Measurements from ENCODE around the gene RGS17. TPM values are rescaled to one million over a fixed set of nuclear protein-coding genes. Genes with fewer than 3 reads are reported as not detected.
"Not testable (repeated sequence)": the region's sequence is repeated elsewhere in the genome, so short reads cannot be mapped to it uniquely, and the experiment has no call there.

Gene RGS17
- total RNA-seq, 1 donor = 1.3 TPM

DNA sequence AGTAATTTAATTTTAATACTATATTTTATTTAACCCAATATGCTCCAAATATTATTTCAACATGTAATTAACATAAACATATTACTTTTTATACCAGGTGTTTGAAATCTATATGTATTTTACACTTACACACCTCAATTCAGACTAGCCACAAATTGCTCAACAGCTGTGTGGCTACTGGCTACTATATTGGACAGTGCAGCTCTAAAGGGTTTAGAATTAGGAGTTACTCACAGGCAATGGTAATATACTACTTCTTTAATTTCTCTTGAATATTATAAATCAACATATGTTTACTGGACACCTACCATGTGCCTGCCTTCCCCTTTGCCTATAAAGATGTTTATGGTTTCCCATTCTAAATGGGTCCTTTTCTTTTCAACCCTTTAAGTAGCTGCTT lies 130.8 kb downstream of the RGS17 start:
- DNase-seq (ENCODE audit: low read depth) = no peak
- TF ChIP-seq, protein P1, sequence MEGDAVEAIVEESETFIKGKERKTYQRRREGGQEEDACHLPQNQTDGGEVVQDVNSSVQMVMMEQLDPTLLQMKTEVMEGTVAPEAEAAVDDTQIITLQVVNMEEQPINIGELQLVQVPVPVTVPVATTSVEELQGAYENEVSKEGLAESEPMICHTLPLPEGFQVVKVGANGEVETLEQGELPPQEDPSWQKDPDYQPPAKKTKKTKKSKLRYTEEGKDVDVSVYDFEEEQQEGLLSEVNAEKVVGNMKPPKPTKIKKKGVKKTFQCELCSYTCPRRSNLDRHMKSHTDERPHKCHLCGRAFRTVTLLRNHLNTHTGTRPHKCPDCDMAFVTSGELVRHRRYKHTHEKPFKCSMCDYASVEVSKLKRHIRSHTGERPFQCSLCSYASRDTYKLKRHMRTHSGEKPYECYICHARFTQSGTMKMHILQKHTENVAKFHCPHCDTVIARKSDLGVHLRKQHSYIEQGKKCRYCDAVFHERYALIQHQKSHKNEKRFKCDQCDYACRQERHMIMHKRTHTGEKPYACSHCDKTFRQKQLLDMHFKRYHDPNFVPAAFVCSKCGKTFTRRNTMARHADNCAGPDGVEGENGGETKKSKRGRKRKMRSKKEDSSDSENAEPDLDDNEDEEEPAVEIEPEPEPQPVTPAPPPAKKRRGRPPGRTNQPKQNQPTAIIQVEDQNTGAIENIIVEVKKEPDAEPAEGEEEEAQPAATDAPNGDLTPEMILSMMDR (IDR thresholded peaks at IDR 0.05; ENCODE audit: insufficient read depth, low read depth, low read length) = no peak
- peak overlapping the region; percentile 10 for H3K4me3 ChIP-seq (ENCODE audit: low read depth, low read length)

DNA sequence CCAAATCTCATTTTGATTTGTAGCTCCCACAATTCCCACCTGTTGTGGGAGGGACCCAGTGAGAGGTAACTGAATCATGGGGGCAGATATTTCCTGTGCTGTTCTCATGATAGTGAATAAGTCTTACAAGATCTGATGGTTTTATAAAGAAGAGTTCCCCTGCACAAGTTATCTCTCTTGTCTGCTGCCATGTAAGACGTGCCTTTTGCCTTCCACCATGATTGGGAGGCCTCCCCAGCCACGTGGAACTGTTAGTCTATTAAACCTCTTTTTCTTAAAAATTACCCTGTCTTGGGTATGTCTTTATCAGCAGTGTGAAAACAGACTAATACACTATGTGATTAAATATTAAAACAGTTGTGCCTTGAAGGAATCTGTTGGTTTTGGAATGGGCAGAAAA lies 131.5 kb downstream of the RGS17 start:
- DNase-seq (ENCODE audit: low read depth); H3K4me3 ChIP-seq (ENCODE audit: low read depth, low read length): not testable (repeated sequence)

DNA sequence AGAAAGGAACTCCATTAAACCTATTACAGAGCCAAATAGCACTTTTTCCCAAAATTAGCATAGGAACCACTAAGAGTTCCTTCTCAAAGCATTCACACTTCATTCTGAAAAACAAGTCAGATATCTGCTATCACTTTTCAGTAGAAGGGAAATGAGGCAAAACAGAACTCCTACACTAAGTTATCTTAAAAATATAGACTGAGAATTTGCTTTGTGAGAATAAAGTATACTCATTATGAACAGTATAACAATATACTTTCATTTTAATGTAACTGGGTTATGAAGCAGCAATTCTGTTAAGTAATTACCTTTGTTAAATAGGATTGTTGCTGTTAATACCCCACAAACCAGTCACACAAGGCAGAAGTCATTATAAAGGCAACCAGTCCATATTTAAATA lies 137.2 kb downstream of the RGS17 start:
- DNase-seq (ENCODE audit: low read depth) = no peak
- TF ChIP-seq, protein P1 (IDR thresholded peaks at IDR 0.05; ENCODE audit: insufficient read depth, low read depth, low read length) = no peak
- H3K4me3 ChIP-seq (ENCODE audit: low read depth, low read length) = no peak overlapping the region

DNA sequence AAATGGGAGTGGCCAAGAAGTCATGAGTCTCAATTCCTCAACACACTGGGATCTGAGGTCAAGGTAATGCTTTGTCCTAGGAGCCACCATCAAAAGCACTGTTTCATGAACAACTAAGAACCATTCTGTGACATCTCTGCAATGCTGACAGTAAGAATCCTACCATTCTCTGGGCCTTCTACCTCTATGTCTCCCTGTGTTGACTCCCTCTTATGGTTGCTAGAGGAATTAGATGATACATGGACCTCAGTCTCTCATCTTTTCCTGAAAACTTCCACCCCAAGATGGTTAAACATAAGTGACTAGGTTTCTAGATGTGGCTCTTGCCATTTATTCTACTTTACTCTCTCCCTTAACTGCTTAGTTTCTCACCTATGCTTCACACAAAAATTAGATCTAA lies 137.7 kb downstream of the RGS17 start:
- TF ChIP-seq, protein P1 (IDR thresholded peaks at IDR 0.05; ENCODE audit: insufficient read depth, low read depth, low read length) = peak; percentile 27
- no peak overlapping the region for H3K4me3 ChIP-seq (ENCODE audit: low read depth, low read length)
- DNase-seq (ENCODE audit: low read depth) = no peak

DNA sequence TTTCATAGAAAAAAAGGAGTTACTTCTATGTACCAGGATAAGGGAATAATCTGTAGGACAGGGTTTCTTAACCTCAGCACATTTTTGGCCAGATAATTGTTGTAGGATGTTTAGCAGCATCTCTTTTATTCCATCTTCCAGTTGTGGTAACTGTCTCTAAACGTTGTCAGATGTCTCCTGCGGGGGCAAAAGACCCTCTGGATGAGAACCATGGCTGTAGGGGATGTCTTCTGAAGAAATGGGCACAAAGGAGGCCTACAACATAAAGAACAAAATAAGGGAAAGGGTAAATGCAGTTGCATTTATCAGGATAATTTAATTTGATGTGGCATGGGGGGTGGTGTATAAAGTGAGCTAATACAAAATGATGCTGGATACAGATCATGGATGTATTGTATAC lies 144.1 kb downstream of the RGS17 start:
- no peak overlapping the region for H3K4me3 ChIP-seq (ENCODE audit: low read depth, low read length)
- no peak for DNase-seq (ENCODE audit: low read depth)
- TF ChIP-seq, protein P1 (IDR thresholded peaks at IDR 0.05; ENCODE audit: insufficient read depth, low read depth, low read length) = no peak

DNA sequence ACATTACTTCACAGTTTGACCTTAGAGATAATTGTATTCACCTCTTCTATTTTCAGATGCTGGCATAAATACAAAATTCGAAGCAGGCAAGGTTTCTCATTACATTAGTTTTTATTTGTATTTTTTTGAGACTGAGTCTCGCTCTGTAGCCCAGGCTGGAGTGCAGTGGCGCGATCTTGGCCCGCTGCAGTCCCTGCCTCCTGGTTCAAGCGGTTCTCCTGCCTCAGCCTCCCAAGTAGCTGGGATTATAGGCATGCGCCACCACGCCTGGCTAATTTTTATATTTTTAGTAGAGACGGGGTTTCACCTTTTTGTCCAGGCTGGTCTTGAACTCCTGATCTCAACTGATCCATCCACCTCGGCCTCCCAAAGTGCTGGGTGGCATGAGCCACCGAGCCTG lies 145.8 kb downstream of the RGS17 start:
- not testable (repeated sequence) for H3K4me3 ChIP-seq (ENCODE audit: low read depth, low read length)

DNA sequence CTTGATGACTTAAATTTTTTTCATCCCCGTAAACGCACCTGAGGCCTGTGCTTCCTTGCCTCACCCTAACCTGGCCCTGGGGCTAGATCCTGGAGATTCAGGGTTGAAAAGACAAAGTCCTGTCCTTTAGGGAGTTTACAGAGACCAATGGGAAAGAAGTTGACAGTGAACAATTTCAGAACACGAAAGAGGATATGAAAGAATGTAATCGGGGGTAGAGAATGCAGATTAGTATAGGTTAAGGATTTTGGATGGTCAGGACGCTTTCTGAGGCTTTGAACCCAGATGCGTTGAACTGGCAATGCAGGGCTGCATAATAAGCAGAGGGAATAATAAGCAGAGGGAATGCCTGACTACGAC lies 146.6 kb downstream of the RGS17 start:
- peak overlapping the region; percentile 85 for H3K4me3 ChIP-seq (ENCODE audit: low read depth, low read length)
- no peak for DNase-seq (ENCODE audit: low read depth)
- TF ChIP-seq, protein P1 (IDR thresholded peaks at IDR 0.05; ENCODE audit: insufficient read depth, low read depth, low read length) = no peak

More for the DNA sequence above, 145.8 kb downstream of the RGS17 start:
- not testable (repeated sequence) for DNase-seq (ENCODE audit: low read depth)

DNA sequence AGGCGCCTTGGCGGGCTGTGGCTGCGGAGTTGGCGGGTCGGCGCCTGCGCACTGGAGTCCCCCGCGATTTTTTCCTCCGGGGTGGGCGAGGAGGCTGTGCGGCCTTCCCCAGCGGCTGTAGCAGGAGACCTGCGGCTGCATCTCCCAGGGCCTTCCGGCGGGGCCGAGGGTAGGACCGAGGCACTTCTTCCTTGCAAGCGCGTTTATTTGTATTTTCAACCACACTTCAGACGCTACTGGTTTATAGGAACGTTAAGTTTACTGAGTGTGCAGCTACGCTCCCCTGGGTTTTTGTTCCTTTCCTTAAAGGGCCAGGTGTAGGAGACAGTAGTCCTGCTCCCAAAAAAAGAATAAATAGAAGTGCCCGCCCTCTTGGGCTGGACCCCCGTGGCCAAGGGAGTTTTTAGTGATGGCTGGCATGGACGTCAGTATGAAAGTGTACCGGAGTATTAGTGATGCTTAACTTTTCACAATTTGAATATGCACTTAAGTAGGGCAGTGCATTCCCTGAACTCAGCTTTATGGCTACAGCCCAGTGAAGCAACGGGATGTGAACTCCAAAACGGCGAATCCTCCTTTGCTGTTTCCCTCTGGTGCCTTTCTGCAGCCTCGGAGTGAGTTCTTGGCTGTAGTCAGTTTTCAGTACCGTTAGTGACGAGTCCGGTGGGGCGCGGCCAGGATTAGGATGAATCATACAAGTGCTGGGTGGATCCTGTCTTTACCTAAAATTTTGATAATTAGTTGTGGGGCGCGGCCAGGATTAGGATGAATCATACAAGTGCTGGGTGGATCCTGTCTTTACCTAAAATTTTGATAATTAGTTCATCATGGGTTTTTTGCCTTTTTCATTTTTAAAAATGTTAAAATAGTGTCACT lies 147.2 kb downstream of the RGS17 start:
- H3K4me3 ChIP-seq (ENCODE audit: low read depth, low read length) = peak overlapping the region; percentile 85
- peak; percentile 87 for DNase-seq (ENCODE audit: low read depth)
- TF ChIP-seq, protein P1 (IDR thresholded peaks at IDR 0.05; ENCODE audit: insufficient read depth, low read depth, low read length) = no peak

Data from fibroblast of villous mesenchyme (primary cell).